HFFc6 (cell line): Measurements from ENCODE around the gene SH3TC1. TPM values are rescaled to one million over a fixed set of nuclear protein-coding genes. Genes with fewer than 3 reads are reported as not detected.

Source experiments
- DNase-seq: peaks from one replicate; pipeline ENCODE4 v3.0.0-alpha.2; 2018
- H3K27ac Mint-ChIP-seq: 2 replicates; pipeline ENCODE4 v1.8.0; 2020; ENCODE audit warnings: mild to moderate bottlenecking, mixed read lengths
- H3K27me3 Mint-ChIP-seq: 2 replicates; pipeline ENCODE4 v1.8.0; 2021; ENCODE audit warnings: mild to moderate bottlenecking, moderate library complexity, mixed read lengths; ENCODE audit not compliant: insufficient read depth
- H3K36me3 Mint-ChIP-seq: 2 replicates; pipeline ENCODE4 v1.8.0; 2021; ENCODE audit warnings: low read depth, mixed read lengths
- H3K4me1 Mint-ChIP-seq: 2 replicates; pipeline ENCODE4 v1.8.0; 2020; ENCODE audit warnings: low read depth, mixed read lengths
- H3K4me3 Mint-ChIP-seq: 2 replicates; pipeline ENCODE4 v1.8.0; 2020; ENCODE audit warnings: mild to moderate bottlenecking, moderate library complexity, mixed read lengths
- H3K9me3 Mint-ChIP-seq: 2 replicates; pipeline ENCODE4 v1.8.0; 2020; ENCODE audit warnings: mild to moderate bottlenecking, mixed read lengths
- total RNA-seq, 6 experiments: library from RNA; stranded (reverse); fragmentation: NEBNext Ultra II Directional; extraction: Animal tissue kit (Norgen Biotek cat#: 25700); gene quantifications; 2 replicates in 1 of 6; 3 replicates in 5 of 6; pipeline ENCODE4 v1.2.3, GENCODE V29; 2021
- TF ChIP-seq, protein P1 (sequence below): fragments of 200-600 bp; sonication (generic); IDR thresholded peaks from 2 replicates; pipeline ENCODE4 v1.5.0; 2021; ENCODE audit warnings: antibody characterized with exemption, mild to moderate bottlenecking

Gene SH3TC1
- total RNA-seq, 6 experiments from 2014 or later, result 0.34 to 1.4 (median 0.86) TPM

DNA sequence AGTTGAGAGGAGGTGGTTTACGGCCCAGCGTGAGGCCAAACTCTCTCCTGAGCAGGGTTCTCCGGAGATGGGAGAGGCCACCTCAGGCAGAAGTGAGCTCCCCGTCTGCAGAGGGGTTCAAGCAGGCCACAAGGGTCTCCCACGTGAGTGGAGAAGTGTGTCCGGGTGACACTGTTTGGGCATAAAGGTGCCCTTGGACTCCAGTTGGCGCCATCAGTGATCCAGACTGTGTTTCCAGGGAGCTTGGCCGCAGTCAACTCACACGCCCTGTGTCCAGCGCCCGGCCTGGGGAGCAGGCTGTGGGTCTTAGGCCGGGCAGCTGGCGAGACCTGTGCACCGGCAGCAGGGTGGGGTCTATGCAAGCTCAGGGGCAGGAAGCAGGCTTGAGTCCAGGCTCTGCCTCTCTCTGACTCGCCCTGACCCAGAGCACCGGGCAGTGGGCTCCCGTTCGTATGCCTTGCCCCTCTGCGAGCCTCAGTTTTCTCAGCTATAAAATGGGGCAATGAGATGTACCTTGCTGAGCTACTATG is 45.9 kb downstream of the SH3TC1 start:
- no peaks in the 10 kb centered on the region for H3K4me1 Mint-ChIP-seq
- no peaks in the 10 kb centered on the region for H3K36me3 Mint-ChIP-seq
- H3K27ac Mint-ChIP-seq, result no peak overlapping the region
- TF ChIP-seq, protein P1, sequence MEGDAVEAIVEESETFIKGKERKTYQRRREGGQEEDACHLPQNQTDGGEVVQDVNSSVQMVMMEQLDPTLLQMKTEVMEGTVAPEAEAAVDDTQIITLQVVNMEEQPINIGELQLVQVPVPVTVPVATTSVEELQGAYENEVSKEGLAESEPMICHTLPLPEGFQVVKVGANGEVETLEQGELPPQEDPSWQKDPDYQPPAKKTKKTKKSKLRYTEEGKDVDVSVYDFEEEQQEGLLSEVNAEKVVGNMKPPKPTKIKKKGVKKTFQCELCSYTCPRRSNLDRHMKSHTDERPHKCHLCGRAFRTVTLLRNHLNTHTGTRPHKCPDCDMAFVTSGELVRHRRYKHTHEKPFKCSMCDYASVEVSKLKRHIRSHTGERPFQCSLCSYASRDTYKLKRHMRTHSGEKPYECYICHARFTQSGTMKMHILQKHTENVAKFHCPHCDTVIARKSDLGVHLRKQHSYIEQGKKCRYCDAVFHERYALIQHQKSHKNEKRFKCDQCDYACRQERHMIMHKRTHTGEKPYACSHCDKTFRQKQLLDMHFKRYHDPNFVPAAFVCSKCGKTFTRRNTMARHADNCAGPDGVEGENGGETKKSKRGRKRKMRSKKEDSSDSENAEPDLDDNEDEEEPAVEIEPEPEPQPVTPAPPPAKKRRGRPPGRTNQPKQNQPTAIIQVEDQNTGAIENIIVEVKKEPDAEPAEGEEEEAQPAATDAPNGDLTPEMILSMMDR, result no peak
- H3K27me3 Mint-ChIP-seq, result peaks cover 9% of the 10 kb centered on the region
- no peak overlapping the region for H3K4me3 Mint-ChIP-seq
- H3K9me3 Mint-ChIP-seq, result no peaks in the 10 kb centered on the region
- no peak for DNase-seq

- no peak for DNase-seq
- Mint-ChIP-seq H3K4me1 (no peaks in the 10 kb centered on the region), H3K27ac (no peak overlapping the region), H3K36me3 (no peaks in the 10 kb centered on the region), H3K4me3 (no peak overlapping the region), H3K9me3 (no peaks in the 10 kb centered on the region), H3K27me3 (peaks cover 13% of the 10 kb centered on the region)
- TF ChIP-seq, protein P1, result no peak
These were observed 47.1 kb downstream of the SH3TC1 start for GRCh38 chr4:8245884-8246833.

- H3K9me3 Mint-ChIP-seq, result no peaks in the 10 kb centered on the region
- DNase-seq, result no peak
- H3K4me1 Mint-ChIP-seq, result no peaks in the 10 kb centered on the region
- H3K4me3 Mint-ChIP-seq, result no peak overlapping the region
- peaks cover 21% of the 10 kb centered on the region for H3K27me3 Mint-ChIP-seq
- H3K27ac Mint-ChIP-seq, result no peak overlapping the region
- H3K36me3 Mint-ChIP-seq, result no peaks in the 10 kb centered on the region
- TF ChIP-seq, protein P1, result no peak
These were observed 48.2 kb downstream of the SH3TC1 start for GRCh38 chr4:8247047-8247930.

- TF ChIP-seq, protein P1, result no peak
- H3K36me3 Mint-ChIP-seq, result no peaks in the 10 kb centered on the region
- no peaks in the 10 kb centered on the region for H3K4me1 Mint-ChIP-seq
- H3K9me3 Mint-ChIP-seq, result no peaks in the 10 kb centered on the region
- no peak for DNase-seq
- H3K27ac Mint-ChIP-seq, result no peak overlapping the region
- H3K27me3 Mint-ChIP-seq, result peaks cover 23% of the 10 kb centered on the region
- no peak overlapping the region for H3K4me3 Mint-ChIP-seq
These were observed 49.0 kb downstream of the SH3TC1 start for GRCh38 chr4:8248091-8248490.

GRCh38 chr4:8250227-8250626 is 51.1 kb downstream of the SH3TC1 start:
- Mint-ChIP-seq H3K36me3 (no peaks in the 10 kb centered on the region), H3K4me3 (no peak overlapping the region), H3K27me3 (peaks cover 30% of the 10 kb centered on the region), H3K4me1 (no peaks in the 10 kb centered on the region), H3K9me3 (no peaks in the 10 kb centered on the region), H3K27ac (no peak overlapping the region)
- TF ChIP-seq, protein P1, result no peak
- no peak for DNase-seq
